ENCODE data around the gene HSPB7.

The HSPB7 gene

GRCh38 chr1:15973772-15974171, 44.1 kb downstream of the HSPB7 start:
- no peak for DNase-seq

- no peak for DNase-seq
Measured at GRCh38 chr1:15972409-15972808, 45.4 kb downstream of the HSPB7 start.

GRCh38 chr1:15970911-15971310, 46.9 kb downstream of the HSPB7 start:
- no peak for DNase-seq

GRCh38 chr1:15969321-15969880, 48.4 kb downstream of the HSPB7 start:
- no peak for DNase-seq

GRCh38 chr1:15968172-15968571, 49.7 kb downstream of the HSPB7 start:
- no peak for DNase-seq

- no peak for DNase-seq
Measured at GRCh38 chr1:15966956-15967344, 50.9 kb downstream of the HSPB7 start.

GRCh38 chr1:15966081-15966955, 51.5 kb downstream of the HSPB7 start:
- peak; percentile 78 for DNase-seq

GRCh38 chr1:15965228-15965767, 52.5 kb downstream of the HSPB7 start:
- no peak for DNase-seq

All from stimulated activated CD4-positive, alpha-beta T cell treated with anti-CD3 and anti-CD28 coated beads, Interleukin-4, amount 100 ng/mL, for 1 hour (primary cell).